ENCODE results near the gene PRSS56.
"Not testable (repeated sequence)": the region's sequence is repeated elsewhere in the genome, so short reads cannot be mapped to it uniquely, and the experiment has no call there.

The PRSS56 gene

DNA sequence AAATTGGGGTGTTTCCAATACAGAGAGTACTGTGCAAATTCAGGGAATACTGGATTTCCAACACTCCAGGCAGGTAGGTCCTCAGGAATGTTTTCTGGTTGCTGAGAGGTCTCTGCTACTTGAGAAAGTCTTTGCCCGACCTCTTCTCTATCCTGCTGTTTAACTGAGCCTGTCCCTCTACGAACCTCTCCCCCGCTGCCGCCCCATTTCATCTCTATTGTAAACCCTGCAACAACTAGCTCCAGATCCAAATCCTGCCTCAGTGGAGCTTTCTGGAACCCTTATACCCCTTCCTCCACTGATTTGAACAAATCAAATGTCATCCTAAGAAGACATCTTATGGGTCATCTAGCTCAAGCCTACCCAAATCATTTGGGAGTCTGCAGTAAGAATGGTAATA lies 31.6 kb downstream of the PRSS56 start:
- no peak for TF ChIP-seq CTCF (IDR thresholded peaks at IDR 0.05; ENCODE audit: insufficient read depth, missing control alignments)
- FAIRE-seq (no peak), DNase-seq (ENCODE audit: insufficient read length, low spot score) (no peak)

GRCh38 chr2:232556426-232556825 lies 36.2 kb downstream of the PRSS56 start:
- no peak for TF ChIP-seq CTCF (IDR thresholded peaks at IDR 0.05; ENCODE audit: insufficient read depth, missing control alignments)
- DNase-seq (ENCODE audit: insufficient read length, low spot score) (no peak), FAIRE-seq (no peak)

- FAIRE-seq (no peak), DNase-seq (ENCODE audit: insufficient read length, low spot score) (no peak)
- TF ChIP-seq CTCF (IDR thresholded peaks at IDR 0.05; ENCODE audit: insufficient read depth, missing control alignments): no peak
These were observed 42.4 kb downstream of the PRSS56 start for GRCh38 chr2:232562515-232563151.

DNA sequence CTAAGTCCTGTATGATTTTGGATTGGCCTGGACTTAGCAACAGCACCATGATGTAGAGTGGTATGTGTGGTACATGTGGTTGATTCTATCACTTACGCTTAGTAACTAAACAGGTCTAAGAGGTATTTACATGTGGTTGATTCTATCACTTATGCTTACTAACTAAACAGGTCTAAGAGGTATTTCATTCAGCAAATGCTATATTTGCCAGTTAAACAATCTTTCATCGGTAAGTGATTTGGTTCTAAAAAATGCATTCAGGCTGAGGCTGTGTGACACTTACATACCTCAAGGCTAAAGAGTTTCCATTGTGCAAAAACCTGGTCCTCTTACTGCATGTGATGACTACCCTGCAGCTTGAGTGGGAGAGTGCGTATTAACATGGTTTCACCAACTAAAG lies 43.4 kb downstream of the PRSS56 start:
- DNase-seq (ENCODE audit: insufficient read length, low spot score) (no peak), FAIRE-seq (no peak)

GRCh38 chr2:232567721-232568120 lies 47.5 kb downstream of the PRSS56 start:
- no peak for DNase-seq (ENCODE audit: insufficient read length, low spot score)
- no peak for FAIRE-seq
- TF ChIP-seq CTCF (IDR thresholded peaks at IDR 0.05; ENCODE audit: insufficient read depth, missing control alignments): no peak

More for the DNA sequence above, 43.4 kb downstream of the PRSS56 start:
- no peak for TF ChIP-seq CTCF (IDR thresholded peaks at IDR 0.05; ENCODE audit: insufficient read depth, missing control alignments)

GRCh38 chr2:232568161-232568560 lies 48.0 kb downstream of the PRSS56 start:
- TF ChIP-seq CTCF (IDR thresholded peaks at IDR 0.05; ENCODE audit: insufficient read depth, missing control alignments): no peak
- FAIRE-seq (no peak), DNase-seq (ENCODE audit: insufficient read length, low spot score) (no peak)

- TF ChIP-seq CTCF (IDR thresholded peaks at IDR 0.05; ENCODE audit: insufficient read depth, missing control alignments): no peak
- DNase-seq (ENCODE audit: insufficient read length, low spot score): no peak
- no peak for FAIRE-seq
These were observed 49.4 kb downstream of the PRSS56 start for GRCh38 chr2:232569541-232569940.

DNA sequence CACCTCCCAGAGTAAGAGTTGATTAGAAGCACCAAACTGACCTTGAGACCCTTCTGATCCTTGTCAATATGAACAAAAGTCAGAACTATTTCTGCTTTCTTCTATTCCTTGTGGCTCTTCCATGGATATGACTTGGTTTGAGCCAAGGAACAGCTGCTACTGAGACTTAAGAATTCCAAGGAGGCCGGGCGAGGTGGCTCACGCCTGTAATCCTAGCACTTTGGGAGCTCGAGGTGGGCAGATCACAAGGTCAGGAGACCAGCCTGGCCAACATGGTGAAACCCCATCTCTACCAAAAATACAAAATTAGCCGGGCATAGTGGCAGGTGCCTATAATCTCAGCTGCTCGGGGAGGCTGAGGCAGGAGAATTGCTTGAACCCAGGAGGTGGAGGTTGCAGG lies 50.3 kb downstream of the PRSS56 start:
- FAIRE-seq; DNase-seq (ENCODE audit: insufficient read length, low spot score): not testable (repeated sequence)
